Tongue (tissue), 2 donors: ENCODE data around the gene PAK4. TPM values are rescaled to one million over a fixed set of nuclear protein-coding genes. Genes with fewer than 3 reads are reported as not detected.
"Not testable (repeated sequence)": the region's sequence is repeated elsewhere in the genome, so short reads cannot be mapped to it uniquely, and the experiment has no call there.

ENCODE experiments used
- DNase-seq: peaks from one replicate; pipeline ENCODE4 v3.0.0-alpha.2; 2015
- total RNA-seq: library from RNA; depleted of rRNA; stranded (reverse); fragments of >200 nt; gene quantifications from one replicate; pipeline ENCODE4 v1.2.3, GENCODE V29; 2014

The PAK4 gene
- total RNA-seq, 1 donor from 2014 or later: 10.3 TPM

- DNase-seq: no peak
Observed at GRCh38 chr19:39100500-39101166, 25.0 kb upstream of the PAK4 start.

GRCh38 chr19:39103151-39103550 is 22.4 kb upstream of the PAK4 start:
- no peak for DNase-seq

- DNase-seq: no peak
Observed at GRCh38 chr19:39104186-39104596, 21.4 kb upstream of the PAK4 start.

- no peak for DNase-seq
Observed at GRCh38 chr19:39106194-39106593, 19.4 kb upstream of the PAK4 start.

GRCh38 chr19:39109641-39110040 is 15.9 kb upstream of the PAK4 start:
- DNase-seq: no peak

GRCh38 chr19:39110263-39110967 is 15.2 kb upstream of the PAK4 start:
- DNase-seq: peak; percentile 67

- DNase-seq: peak; percentile 41
Observed at GRCh38 chr19:39111593-39112199, 13.9 kb upstream of the PAK4 start.

GRCh38 chr19:39112338-39112890 is 13.2 kb upstream of the PAK4 start:
- no peak for DNase-seq

- no peak for DNase-seq
Observed at GRCh38 chr19:39113199-39113598, 12.4 kb upstream of the PAK4 start.

- DNase-seq: no peak
Observed at GRCh38 chr19:39115105-39115847, 10.3 kb upstream of the PAK4 start.

- not testable (repeated sequence) for DNase-seq
Observed at GRCh38 chr19:39117023-39117422, 8.6 kb upstream of the PAK4 start.

- DNase-seq: no peak
Observed at GRCh38 chr19:39119830-39120229, 5.8 kb upstream of the PAK4 start.

- DNase-seq: no peak
Observed at GRCh38 chr19:39122934-39123731, 2.5 kb upstream of the PAK4 start.

- no peak for DNase-seq
Observed at GRCh38 chr19:39124136-39124764, 1.3 kb upstream of the PAK4 start.

GRCh38 chr19:39125199-39125553 is 410 bp upstream of the PAK4 start:
- no peak for DNase-seq

- peak; percentile 37 for DNase-seq
Observed at GRCh38 chr19:39126312-39127187, 964 bp downstream of the PAK4 start.

GRCh38 chr19:39127812-39128515 is 2.4 kb downstream of the PAK4 start:
- DNase-seq: no peak

GRCh38 chr19:39128516-39129079 is 3.0 kb downstream of the PAK4 start:
- no peak for DNase-seq

- DNase-seq: no peak
Observed at GRCh38 chr19:39129116-39129515, 3.5 kb downstream of the PAK4 start.
